Stimulated activated CD8-positive, alpha-beta memory T cell treated with anti-CD3 and anti-CD28 coated beads, Interleukin-4, amount 100 ng/mL, for 24 hours (primary cell): ENCODE data around the gene TFG.
A peak's percentile ranks its signal among the peaks of the same experiment; 100 is the strongest.

ENCODE experiments used
- DNase-seq: peaks from one replicate; pipeline ENCODE4 v3.0.0-alpha.2; 2020; ENCODE audit warnings: low read depth

Gene TFG

DNA sequence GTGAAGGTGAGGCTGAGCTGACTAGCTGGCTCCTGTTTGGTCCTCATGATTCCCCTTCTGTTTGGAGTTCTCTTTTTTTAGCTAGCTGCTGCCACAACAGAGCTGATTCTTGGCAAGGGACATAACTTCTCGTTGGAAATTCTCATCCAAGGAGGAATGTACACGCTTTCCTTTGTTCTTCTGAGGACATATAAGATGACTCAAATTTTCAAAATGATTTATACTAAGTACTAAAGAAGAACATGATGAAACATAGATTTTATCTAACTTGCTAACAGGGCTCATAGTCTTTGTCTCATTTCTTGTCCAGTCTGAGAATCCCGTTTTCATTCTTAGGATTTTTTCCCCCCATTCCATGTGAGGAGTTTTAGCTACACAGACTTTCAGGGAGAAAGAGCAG is 2.9 kb upstream of the TFG start:
- DNase-seq: no peak

DNA sequence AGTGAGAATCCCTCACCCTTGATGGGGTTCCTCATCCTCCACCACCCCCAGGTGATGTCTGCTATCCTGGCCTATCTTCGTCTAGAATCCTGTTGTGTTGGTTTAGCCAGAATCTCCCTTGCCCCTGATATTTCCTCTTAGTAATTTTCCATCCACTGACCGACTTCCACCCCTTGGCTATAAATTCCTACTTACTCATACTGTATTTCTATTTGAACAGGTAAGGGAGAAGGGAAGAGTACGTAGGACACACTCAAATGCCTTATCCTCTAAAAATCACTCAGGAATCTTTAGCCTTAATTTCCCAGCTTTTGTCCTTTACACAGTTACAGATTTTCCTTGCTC is 678 bp upstream of the TFG start:
- DNase-seq: no peak

DNA sequence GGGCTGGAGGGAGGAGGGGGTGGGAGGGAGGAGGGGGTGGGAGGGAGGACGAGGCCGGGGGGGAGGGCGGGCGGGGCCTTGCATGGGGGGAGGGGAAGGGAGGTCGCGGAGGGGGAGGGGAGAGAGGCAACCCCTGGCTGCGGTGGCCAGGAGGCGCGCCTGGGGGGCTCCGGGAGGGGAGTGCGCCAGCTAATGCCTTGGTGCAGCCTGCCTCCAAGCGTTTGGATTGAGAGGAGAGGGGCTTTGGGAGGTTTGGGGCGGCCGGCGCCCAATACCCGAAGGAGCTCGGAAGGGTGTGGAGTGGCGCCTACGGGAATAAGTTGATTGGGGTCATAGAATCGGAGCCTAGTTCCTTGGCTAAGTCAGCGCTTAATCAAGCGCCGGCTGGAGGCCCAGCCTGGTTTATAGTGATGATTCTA is 557 bp downstream of the TFG start:
- peak; percentile 10 for DNase-seq

DNA sequence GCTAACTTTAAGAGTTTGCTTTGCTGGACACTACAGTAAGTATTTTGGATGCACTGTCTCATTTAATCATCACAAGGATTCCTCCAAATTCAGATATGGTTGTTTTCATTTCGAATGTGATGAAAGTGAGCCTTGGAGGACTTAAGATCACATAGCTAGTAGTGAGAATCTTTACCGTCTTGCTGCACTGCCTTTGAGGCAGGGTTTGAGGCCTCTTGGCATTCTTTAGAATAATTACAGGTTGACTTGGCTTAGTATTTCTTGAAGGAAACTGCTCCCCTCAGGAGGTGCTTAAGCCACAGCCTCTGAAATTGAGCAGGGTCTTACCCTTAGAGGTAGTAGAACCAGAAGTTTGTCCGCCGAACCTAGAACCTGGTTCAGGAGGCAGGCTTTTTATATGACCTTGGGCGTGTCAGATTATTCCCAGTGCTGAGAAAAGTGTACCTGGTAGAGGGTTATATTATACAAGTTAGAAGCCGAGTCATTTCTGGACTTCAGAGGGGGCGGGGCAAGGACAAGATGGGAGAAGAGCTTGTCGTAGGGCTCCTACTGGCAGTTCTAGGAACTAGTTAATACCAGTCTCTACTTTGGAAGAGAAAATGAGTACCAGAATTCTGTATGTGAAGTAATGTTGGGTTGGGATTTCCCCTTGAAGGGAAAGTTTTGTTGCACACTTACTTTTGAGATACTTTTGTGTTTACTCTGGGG is 1.1 kb downstream of the TFG start:
- DNase-seq: peak; percentile 55

DNA sequence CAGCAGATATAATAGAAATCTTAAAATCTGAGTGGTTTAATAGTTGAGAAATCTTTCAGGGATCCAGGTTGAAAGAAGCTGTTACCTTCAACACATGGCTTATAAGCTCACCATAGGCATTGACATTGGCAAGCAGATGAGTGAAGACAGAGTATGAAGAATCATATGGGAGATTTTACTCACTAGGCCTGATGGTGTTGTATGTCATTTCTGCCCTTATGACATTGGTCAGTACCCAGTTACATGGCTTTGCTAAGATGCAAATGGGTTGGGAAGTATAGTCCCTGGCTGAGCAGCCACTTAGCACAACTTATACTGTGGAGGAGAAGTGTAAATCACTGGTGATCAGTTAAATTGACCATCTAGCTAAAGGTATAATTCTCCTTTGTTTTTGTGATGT is 5.9 kb downstream of the TFG start:
- DNase-seq: no peak

DNA sequence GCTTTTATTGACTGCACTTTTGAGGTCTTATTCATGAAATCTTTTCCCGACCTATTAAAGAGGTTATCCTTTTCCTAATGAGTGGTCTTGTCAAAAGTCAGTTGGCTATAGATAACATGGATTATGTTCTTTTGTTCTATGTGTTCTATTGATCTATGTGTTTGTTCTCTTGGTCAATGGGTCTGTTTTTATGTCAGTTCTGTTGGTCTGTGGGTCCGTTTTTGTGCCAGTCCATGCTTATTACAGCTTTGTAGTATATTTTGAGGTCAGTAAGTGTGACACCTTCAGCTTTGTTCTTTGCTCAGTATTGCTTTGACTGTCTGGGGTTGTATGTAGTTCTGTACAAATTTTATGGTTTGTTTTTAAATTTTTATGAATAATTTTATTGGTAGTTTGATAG is 7.8 kb downstream of the TFG start:
- DNase-seq: no peak

DNA sequence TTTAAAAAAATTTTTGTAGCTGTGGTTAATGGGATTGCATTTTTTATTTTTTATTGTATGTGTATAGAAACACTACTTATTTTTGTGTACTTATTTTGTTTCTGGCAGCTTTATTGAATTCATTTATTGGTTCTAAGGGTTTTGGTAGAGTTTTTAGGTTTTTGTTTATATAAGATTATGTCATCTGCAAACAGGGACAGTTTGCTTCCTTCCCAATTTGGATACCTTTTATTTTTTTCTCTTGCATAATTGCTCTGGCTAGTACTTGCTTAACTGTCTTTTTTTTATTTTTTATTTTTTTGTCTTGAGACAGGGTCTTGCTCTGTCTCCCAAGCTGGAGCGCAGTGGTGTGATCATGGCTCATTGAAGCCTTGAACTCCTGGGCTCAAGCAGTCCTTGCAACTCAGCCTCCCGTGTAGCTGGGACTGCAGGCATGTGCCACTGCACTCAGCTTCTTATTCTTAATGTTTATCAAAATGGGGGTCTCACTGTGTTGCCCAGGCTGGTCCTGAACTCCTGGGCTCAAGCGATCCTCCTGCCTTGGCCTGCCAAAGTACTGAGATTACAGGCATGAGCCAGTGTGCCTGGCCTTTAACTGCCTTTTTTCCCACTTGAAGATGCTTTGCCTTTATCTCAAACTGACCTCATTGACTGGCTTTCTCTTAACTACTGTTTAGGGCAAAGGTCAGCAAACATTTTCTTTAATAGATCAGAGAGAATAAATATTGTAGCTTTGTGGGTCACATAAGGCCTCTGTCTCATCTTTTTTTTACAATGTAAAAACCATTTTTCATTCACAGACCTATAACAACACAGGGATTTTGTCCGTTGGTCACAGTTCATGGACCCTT is 8.6 kb downstream of the TFG start:
- DNase-seq: no peak

DNA sequence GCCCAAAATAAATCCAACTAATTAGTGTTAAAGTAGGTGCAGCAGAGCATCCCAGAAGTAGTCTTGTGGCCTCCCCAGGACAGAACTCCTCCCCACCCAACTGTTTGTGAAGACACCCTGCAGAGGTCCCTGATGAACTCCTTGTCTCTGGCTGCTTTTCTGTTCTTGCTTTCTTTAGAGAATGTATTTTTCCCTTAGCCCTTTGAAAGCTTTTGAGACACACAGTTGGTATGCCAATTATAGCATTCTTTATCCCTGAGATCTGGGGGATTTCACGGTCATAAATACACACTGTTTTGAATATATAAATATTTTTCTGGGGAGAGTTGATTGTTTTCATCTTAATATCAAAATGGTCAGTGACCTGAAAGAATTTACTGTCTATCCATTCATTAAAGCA is 9.8 kb downstream of the TFG start:
- DNase-seq: no peak

DNA sequence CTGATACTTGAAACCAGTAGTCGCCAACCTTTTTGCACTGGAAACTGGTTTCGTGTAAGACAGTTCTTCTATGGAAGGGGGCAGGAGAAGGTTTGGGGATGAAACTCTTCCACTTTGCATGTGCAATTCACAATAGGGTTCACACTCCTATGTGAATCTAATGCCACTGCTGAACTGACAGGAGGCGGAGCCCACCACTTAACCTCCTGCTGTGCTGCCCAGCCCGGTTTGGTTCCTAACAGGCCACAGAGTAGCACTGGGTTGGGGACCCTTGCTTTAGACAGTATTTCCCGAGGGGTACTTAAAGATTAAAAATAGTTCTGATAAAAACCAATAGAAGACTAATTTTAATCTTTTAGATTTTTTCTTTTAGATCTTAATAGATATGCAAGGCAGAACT is 11.1 kb downstream of the TFG start:
- no peak for DNase-seq

DNA sequence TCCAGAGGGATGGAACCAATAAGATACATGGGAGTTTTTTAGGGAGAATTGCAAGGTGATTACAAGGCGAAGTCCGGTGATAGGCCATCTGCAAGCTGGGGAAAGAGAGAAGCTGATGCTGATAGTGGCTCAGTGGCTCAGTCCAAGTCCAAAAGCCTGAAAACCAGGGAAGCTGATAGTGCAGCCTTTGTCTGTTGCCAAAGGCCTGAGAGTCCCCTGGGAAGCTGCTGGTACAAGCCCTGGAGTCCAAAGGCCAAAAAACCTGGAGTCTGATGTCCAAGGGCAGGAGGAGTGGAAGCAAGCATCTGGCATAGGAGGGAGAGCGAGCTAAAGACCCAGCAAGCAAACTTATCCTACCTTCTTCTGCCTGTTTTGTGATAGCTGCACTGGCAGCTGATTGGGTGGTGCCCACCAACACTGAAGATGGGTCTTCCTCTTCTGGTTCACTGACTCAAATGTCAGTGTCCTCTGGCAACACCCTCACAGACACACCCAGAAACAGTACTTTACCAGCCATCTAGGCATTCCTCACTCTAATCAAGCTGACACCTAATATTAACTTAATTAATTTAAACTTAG is 16.7 kb downstream of the TFG start:
- DNase-seq: no peak

DNA sequence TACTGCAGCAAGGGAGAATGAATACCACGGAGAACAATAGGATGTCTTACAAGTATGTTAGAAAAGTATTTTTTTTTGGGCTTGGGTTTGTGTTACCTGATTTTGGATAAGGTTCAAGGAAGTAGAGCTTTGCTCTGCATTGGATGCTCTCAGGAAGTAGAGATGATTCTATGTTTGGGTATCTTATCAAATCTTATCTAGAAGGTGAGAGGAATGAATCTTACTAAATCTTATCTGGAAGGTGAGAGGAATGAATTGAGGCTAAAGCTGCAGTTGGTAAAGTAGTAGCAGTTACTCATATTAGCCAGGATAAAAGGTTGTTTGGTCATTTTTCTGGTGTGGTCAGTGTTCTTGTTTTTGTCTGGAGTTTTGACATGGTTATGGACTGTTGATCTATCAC is 17.4 kb downstream of the TFG start:
- no peak for DNase-seq

DNA sequence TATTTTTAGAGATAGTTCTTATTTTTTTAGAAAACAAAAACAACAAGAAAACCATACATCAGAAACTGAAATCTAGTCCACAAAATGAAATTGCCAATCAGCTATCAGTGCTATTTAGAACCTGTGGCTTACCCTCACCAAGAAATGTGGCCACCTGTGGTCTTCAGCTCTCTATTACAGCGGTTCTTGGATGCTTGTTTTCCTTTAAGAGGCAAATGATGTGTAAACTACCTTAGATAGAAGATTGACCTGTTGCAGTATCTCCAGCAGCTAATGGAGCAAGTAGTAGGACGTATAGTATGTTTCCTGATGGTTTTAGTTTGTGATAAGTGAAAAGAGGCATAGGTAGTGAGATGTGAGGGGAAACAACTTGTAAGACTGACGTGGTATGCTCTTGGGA is 21.2 kb downstream of the TFG start:
- DNase-seq: no peak

DNA sequence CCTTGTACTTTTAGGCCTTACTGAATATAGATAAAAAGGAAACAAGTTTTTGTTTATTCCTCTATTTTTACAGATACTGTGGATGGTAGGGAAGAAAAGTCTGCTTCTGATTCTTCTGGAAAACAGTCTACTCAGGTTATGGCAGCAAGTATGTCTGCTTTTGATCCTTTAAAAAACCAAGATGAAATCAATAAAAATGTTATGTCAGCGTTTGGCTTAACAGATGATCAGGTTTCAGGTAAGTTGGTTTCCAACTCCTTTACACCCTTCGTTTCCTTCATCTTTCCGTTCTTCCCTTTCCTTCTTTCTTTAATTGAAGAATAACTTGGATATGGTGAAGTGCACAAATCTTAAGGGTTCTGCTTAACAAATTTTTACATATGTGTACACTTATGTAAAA is 23.1 kb downstream of the TFG start:
- DNase-seq: no peak

DNA sequence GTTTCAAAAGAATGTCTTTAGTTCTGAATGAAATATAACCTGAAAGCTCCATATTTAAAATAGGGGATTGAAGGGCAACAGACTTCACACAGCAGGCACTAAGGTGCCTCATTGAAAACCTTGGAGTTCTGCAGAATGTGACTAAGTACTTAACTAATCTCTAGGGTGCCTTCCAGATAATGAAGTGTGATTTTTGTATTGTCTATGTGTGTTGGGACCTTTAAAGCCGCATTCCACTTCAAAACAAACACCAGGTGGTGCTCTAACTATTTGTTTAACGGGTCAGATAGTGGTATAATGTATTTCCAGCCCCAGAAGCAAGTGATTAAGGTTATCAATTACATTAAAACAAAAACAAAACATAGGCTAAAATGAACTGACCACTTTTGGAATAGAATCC is 28.0 kb downstream of the TFG start:
- no peak for DNase-seq

DNA sequence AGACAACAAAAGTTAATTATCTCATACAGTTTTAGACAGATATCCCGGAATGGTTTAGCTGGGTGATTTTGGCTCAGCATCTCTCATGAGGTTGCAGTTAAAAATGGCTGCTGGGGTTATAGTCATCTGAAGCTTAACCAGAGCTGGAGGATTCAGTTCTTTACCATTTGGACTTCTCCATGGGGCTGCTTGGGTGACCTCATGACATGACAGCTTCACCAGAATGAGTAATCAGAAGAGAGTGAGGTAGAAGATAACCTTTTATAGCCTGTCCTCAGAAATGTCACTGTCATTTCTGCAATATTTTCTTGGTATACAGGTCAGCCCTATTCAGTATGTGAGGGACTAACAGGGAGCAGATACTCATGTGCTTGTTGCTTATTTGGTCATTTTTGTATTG is 30.9 kb downstream of the TFG start:
- no peak for DNase-seq

DNA sequence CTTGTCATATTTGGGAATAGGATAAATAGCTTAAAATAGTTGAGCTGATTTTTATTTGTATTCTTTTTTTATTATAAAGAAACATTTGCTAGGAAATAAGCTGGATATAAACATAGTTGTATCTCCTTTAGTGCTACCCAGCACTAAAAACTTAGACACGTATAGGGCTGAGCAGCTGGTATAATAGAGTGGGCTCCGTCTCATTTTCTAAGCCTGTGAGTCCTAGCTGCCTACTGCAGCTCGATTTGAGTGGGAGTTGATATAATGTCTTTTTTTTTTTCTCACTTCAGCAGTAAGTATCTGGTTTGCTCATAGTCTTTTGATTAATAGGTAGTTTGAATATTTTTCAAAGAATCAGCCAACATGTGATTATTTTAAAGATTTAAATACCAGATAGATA is 34.2 kb downstream of the TFG start:
- DNase-seq: no peak

DNA sequence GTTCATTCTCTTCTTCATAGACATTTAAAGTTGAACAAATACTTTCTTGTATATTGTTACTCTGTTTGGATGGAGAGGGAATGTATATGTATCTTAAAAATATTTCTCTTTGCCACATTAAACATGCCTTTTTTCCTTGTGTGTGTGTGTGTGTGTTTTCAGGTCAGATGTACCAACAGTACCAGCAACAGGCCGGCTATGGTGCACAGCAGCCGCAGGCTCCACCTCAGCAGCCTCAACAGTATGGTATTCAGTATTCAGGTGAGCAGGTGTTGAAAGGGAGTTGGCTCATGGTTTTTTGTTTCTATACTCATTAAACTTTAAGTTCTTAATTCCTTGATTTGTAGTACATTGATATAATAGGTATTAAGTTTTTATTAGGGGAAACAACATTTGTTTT is 35.4 kb downstream of the TFG start:
- no peak for DNase-seq

DNA sequence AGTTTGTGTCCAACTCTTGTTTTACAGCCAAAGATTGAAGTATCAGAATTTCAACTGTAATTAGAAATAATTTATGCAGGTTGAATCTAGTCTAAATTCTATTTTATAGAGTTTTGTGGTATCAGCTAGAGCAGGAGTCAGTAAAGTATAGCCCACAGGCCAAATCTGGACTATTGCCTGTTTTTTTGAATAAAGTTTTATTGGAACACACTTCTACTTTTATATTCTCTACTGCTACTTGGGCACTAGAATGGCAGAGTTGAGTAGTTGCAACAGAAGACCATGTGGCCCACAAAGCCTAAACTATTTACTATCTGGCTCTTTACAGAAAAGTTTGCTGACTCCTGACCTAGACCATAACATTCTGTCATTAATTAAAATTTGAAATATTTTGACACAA is 36.3 kb downstream of the TFG start:
- no peak for DNase-seq

DNA sequence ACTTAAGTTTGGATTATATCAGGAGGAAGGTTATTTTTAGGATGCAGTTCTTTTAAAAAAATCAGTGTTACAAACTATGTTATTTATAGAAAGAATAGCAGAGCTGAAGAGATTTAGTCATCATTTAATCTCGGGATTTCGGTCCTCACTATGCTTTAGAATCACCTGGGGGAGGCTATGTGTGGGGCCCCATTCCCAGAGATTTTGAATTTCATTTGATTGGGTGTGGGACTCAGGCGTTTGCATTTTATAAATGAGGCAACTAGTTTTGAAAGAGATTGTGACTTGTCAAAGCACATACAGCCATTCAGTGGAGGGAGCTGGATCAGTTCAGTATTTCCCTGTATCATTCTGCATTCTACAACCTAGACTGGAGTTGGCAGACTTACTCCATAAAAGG is 36.8 kb downstream of the TFG start:
- DNase-seq: no peak

DNA sequence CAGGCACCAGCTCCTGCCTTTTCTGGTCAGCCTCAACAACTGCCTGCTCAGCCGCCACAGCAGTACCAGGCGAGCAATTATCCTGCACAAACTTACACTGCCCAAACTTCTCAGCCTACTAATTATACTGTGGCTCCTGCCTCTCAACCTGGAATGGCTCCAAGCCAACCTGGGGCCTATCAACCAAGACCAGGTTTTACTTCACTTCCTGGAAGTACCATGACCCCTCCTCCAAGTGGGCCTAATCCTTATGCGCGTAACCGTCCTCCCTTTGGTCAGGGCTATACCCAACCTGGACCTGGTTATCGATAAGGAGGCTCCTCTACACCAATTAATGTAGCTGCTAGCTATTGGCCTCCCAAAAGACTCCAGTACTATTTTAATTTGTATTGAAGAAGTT is 38.9 kb downstream of the TFG start:
- no peak for DNase-seq

DNA sequence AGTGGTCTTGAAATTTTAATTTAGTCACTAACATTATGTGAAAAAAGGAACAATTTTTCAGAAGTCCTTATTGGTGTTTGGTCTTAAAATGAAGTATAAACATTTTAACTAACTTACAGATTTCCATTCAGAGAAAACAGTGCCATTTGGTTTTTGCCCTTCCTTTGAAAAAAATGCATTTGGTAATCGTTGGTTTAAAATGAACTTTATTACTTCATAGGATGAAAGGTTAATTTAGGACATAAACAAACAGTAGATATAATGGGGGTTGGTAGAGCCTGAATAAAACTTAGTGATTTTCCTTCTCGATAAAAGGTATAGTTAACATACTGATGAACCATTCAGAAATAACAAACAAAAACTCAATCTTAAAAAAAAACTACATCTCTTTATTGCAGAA is 39.7 kb downstream of the TFG start:
- DNase-seq: no peak

DNA sequence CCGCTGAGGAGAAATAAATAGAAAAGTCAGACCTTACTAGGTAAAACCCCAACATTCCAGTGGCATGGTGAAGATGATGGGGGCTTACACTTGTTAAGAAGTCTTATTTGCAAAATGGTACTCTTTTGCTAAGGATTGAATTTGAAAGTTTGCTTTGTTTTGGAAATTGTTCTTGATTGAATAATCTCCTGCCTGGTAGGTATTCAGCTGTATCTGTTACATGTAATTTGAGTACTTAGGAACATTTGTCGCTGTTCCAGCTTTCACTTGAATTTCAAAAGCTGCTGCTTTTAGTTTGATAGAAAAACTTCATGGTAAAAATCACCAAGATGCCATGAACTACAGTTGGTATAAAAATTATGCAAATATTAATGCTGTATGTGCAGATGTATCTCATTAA is 44.6 kb downstream of the TFG start:
- no peak for DNase-seq

DNA sequence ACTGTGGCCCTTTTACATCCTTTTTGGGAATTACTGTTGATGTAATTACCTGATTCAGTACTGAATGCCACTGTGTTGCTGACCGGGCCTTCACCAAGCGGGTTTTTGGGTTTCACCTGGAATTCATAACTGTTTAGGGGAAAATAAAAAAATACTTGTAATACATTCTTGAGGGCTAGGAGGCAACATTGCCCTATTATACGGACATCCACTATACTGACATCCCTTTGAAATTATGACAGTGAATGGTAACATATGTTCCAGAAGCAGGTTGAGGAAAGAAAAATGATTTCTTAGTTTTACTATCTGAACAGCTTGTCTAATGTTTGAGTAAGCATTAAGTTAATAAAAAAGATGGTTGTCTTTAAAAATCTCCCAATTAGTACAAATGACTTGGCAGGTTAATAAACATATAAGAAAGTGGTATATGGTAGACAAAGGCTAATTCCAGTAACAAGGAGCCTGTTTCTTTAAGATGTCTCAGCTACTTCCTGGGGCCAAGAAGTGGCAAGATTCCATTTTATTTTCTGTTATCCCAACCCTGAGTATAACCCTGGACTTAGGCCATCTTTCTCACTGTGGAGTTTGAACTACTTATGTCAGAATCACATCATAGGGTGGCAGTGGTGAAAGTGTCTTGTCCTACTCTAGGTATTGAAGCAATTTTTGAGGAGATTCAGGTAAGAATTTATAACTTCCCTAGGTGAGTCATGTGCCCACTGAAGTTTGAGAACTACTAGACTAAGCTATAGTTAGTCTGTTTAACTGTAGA is 45.5 kb downstream of the TFG start:
- DNase-seq: no peak
